Right ventricle myocardium superior (tissue), 1 donor: ENCODE measurements around the gene ITGB1BP2. TPM values are rescaled to one million over a fixed set of nuclear protein-coding genes. Genes with fewer than 3 reads are reported as not detected.
"Not testable (repeated sequence)": the region's sequence is repeated elsewhere in the genome, so short reads cannot be mapped to it uniquely, and the experiment has no call there.

ENCODE experiments used
- ATAC-seq: fragments of 200-7000 bp; cut with Tn5 transposase; one replicate; pipeline ENCODE4 v1.9.1; 2020; ENCODE audit warnings: mild to moderate bottlenecking; ENCODE audit not compliant: poor library complexity
- DNase-seq: peaks from one replicate; pipeline ENCODE4 v3.0.0-alpha.2; 2020
- intact Hi-C: fragments of 100-400 bp; cut with DNase I; formaldehyde crosslinking; loops from one replicate; pipeline ENCODE4 v1.11.2; 2022
- total RNA-seq: library from RNA; stranded (reverse); fragmentation: NEBNext Ultra II Directional; extraction: Animal tissue kit (Norgen Biotek cat#: 25700); gene quantifications from one replicate; pipeline ENCODE4 v1.2.1, GENCODE V29; 2021
- donor health status: DM: no; HTN: yes; CAD: no; lungs with severe emphysema.

The ITGB1BP2 gene
- total RNA-seq, 1 donor from 2014 or later = 104 TPM

- no peak for DNase-seq
- intact Hi-C loops = no loop called here
- ATAC-seq = no peak
Observed at GRCh38 chrX:71298119-71298518, 3.4 kb upstream of the ITGB1BP2 start.

- ATAC-seq, DNase-seq, intact Hi-C loops: not testable (repeated sequence)
Observed at GRCh38 chrX:71300064-71300463, 1.5 kb upstream of the ITGB1BP2 start.

DNA sequence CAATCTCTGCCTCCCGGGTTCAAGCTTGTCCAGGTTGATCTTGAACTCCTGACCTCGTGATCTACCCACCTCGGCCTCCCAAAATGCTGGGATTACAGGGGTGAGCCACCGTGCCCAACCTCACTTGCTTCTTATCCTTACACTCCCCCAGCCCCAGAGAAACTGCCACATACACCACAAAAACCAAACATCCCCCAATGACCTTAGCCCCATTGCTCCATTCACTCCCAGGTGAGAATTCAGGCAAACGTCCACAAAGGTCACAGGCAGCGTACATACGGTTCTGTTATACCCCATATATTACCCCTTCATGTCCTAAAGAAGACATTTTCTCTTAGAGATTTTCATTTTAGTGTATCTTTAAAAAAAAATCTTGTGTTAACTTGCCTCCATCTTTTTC, 1.1 kb upstream of the ITGB1BP2 start:
- ATAC-seq, DNase-seq, intact Hi-C loops: not testable (repeated sequence)

DNA sequence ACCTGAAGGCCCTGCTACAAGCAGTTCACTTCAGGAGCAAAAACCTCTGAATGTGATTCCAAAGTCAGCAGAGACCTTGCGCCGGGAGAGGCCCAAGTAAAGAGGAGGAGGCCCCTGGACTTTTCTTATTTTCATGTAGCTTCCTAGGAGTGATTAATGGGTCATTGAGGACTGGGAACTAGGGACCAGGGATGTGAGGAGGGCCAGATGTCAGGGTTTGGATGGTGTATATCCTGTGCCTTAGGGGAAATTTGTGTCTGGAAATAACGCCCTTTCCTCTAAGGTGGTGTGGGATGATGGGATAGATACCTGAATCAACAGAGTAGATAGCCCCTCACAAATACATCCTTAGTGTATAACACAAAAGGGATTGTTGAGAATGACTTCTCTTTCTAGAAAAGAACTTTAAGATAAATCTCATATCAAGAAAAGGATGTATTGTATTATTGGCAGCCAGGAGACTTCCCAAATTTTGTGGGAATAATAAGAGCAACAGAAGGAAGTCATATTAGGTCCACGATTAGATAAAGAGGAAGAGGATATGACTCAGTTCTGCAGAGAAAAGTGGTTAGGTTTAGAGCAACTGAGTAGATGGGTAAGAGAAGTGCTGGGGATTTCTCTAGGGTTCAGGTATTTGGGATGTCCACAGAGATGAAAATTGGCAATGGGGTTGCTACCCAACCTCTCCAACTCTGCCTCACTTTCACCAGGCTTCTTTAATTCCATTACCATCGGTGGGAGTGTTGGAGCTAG, 1.1 kb downstream of the ITGB1BP2 start:
- intact Hi-C loops = no loop called here
- DNase-seq (no peak), ATAC-seq (peak; percentile 14)

- DNase-seq = no peak
- intact Hi-C loops = no loop called here
- ATAC-seq = no peak
Observed at GRCh38 chrX:71304561-71304960, 3.0 kb downstream of the ITGB1BP2 start.

DNA sequence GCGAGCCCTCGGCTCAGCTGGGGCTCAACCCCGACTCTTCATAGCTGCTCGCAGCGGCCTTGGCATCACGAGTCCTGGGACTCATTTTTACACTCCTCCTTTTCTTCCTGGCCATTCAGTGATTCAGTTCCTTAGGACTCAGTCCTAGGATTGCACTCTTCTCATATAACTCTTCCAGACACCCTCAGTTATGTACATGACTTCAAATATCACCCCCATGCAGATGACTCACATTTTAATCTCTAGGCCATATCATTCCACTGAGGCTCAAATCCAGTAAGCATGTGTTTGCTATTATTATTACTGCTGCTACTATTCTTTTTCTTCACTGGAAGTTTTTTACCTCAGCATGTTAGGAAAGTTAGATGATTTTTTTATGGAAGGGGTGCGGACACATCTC, 14.4 kb downstream of the ITGB1BP2 start:
- intact Hi-C loops = no loop called here
- ATAC-seq (no peak), DNase-seq (no peak)

GRCh38 chrX:71316959-71317358, 15.4 kb downstream of the ITGB1BP2 start:
- ATAC-seq = peak; percentile 68
- DNase-seq, intact Hi-C loops: not testable (repeated sequence)

DNA sequence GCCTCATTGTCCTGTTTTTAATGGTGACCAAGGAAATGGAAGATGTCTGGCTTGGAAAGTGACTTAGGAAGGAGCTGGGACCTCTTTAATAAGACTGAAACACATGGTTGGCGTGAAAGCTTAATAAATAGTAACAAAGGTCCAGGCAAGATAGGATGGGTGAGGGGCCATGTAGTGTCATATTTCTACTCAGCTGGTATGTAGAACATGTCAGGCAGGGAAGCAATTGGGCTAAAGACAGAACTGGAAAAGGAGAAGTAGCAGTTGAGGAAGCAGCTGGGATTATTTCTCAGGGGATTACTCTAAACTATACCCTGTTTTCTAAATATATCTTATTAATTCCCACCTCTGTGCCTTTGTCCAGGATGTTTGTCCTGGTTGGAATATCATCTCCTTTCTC, 18.6 kb downstream of the ITGB1BP2 start:
- ATAC-seq (no peak), DNase-seq (no peak)
- intact Hi-C loops = no loop called here

- intact Hi-C loops = no loop called here
- ATAC-seq (peak; percentile 56), DNase-seq (no peak)
Observed at GRCh38 chrX:71321731-71322130, 20.2 kb downstream of the ITGB1BP2 start.

GRCh38 chrX:71324452-71324851, 22.9 kb downstream of the ITGB1BP2 start:
- ATAC-seq, intact Hi-C loops, DNase-seq: not testable (repeated sequence)

- intact Hi-C loops = no loop called here
Observed at GRCh38 chrX:71326394-71326793, 24.8 kb downstream of the ITGB1BP2 start.

GRCh38 chrX:71349151-71349665, 47.7 kb downstream of the ITGB1BP2 start:
- DNase-seq, ATAC-seq, intact Hi-C loops: not testable (repeated sequence)

More at GRCh38 chrX:71326394-71326793, 24.8 kb downstream of the ITGB1BP2 start:
- DNase-seq (no peak), ATAC-seq (no peak)

- intact Hi-C loops, ATAC-seq: not testable (repeated sequence)
Observed at GRCh38 chrX:71349867-71350266, 48.3 kb downstream of the ITGB1BP2 start.

DNA sequence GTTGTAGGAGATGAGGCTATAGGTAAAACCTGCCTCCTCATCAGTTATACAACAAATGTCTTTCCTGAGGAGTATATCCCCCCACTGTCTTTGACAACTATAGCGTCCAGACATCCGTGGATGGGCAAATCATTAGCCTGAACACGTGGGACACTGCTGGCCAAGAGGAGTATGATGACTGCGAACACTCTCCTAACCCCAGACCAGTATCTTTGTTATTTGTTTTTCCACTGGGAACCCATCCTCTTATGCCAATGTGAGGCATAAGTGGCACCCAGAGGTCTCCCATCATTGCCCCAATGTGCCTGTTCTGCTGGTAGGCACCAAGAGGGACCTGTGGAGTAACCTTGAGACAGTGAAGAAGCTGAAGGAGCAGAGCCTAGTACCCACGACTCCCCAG, 50.9 kb downstream of the ITGB1BP2 start:
- not testable (repeated sequence) for DNase-seq, ATAC-seq

More at GRCh38 chrX:71349867-71350266, 48.3 kb downstream of the ITGB1BP2 start:
- DNase-seq = not testable (repeated sequence)

More for the DNA sequence above, 50.9 kb downstream of the ITGB1BP2 start:
- intact Hi-C loops = not testable (repeated sequence)

Other genes with a start within 250 kb of the ITGB1BP2 start
- gene SNX12, start 233.4 kb upstream of the ITGB1BP2 start, total RNA-seq = 45.0 TPM
- 55.6 TPM for gene FOXO4, start 205.9 kb upstream of the ITGB1BP2 start, total RNA-seq
- gene CXorf65, start 195.0 kb upstream of the ITGB1BP2 start, total RNA-seq = not detected
- gene IL2RG, start 190.2 kb upstream of the ITGB1BP2 start, total RNA-seq = 0.89 TPM
- 18.3 TPM for gene MED12, start 183.2 kb upstream of the ITGB1BP2 start, total RNA-seq
- gene NLGN3, start 156.9 kb upstream of the ITGB1BP2 start, total RNA-seq = 0.38 TPM
- not detected for gene GJB1, start 78.5 kb upstream of the ITGB1BP2 start, total RNA-seq
- 13.0 TPM for gene ZMYM3, start 47.6 kb upstream of the ITGB1BP2 start, total RNA-seq
- gene NONO, start 18.1 kb upstream of the ITGB1BP2 start, total RNA-seq = 89.9 TPM
- 13.4 TPM for gene TAF1, start 64.6 kb downstream of the ITGB1BP2 start, total RNA-seq
- gene OGT, start 231.4 kb downstream of the ITGB1BP2 start, total RNA-seq = 72.7 TPM